Stimulated activated CD8-positive, alpha-beta memory T cell treated with anti-CD3 and anti-CD28 coated beads, Interleukin-15, amount 100 ng/mL, for 48 hours (primary cell): ENCODE results near the gene UBR7.
"Not testable (repeated sequence)": the region's sequence is repeated elsewhere in the genome, so short reads cannot be mapped to it uniquely, and the experiment has no call there.

Source experiments
- DNase-seq, 2 donors: peaks; one replicate each; pipeline ENCODE4 v3.0.0-alpha.2; 2020; ENCODE audit warnings: low read depth in 2 of 2

The UBR7 gene

DNA sequence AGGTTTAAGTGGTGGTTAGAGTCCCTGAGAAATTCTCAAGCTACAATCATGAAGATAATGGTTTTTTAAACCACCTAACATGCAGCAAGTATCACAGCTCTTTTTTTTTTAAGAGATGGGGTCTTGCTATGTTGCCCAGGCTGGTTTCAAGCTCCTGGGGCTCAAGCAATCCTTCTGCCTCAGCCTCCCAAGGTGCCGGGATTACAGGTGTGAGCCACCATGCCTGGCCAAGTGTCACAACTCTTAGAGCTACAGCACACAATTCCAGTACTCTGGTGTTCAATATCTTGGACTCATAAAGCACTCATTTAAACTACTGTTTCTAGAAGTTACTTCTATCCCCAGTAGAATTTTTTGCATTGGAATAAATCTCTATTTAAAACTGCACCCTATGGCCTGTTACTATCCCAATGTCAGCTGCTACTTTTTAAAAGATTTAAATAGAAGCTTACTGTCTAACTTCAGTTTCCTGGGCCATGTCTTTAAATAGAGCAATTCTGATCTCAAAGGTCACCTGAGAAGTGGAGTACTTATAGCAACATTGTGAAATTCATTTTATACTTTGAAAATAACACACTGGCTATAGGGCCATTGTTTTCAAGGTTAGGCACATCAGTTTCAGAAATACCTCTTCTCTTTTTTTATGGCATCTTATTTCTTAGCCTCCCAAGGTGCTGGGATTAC lies 11.6 kb upstream of the UBR7 start:
- no peak for DNase-seq

DNA sequence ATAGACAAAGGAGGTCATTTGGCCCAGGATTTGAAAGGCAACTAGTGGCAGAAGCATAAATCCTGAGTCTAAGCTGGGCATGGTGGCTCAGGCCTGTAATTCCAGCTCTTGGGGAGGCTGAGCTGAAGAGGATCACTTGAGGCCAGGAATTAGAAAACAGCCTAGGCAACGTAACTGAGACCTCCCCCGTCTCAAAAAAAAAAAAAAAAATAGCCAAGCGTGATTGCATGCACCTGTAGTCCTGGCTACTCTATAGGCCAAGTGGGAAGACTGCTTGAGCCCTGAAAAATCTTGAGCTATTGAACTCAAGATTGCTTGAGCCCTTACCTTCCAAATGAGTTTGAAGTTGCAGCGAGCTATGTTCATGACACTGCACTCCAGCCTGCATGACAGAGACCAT lies 8.0 kb upstream of the UBR7 start:
- no peak for DNase-seq

DNA sequence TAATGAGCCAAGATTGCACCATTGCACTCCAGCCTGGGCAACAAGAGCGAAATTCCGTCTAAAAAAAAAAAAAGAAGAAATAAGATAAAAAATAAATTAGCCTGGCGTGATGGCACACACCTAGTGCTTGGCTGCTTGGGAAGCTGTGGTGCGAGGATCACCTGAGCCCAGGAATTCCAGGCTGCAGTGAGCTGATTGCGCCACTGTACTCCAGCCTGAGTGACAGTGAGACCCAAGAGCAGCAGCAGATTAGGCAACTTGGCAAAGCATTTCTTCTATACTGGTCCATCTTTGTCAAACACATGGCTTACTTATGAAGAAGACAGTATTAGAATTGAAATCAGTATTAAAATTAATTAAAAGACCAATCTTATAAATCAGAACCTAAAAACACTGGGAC lies 6.5 kb upstream of the UBR7 start:
- DNase-seq: no peak

DNA sequence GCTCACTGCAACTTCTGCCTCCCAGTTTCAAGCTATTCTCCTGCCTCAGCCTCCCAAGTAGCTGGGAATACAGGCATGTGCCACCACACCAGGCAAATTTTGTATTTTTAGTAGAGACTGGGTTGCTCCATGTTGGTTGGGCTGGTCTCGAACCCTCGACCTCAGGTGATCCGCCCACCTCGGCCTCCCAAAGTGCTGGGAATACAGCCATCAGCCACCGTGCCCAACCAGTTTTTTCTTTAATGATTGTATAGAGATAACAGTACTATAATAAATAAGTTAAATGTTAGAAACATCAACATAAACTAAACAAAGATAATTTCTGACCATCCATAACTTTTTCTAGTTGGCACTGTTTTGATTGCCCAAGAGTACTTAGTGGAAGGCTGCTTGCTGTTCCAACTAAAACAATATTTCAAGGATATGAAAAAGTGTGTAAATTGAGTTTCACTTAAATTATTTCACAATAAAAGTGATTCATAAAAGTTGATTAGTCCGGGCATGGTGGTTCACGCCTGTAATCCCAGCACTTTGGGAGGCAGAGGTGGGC lies 5.8 kb upstream of the UBR7 start:
- DNase-seq: no peak

DNA sequence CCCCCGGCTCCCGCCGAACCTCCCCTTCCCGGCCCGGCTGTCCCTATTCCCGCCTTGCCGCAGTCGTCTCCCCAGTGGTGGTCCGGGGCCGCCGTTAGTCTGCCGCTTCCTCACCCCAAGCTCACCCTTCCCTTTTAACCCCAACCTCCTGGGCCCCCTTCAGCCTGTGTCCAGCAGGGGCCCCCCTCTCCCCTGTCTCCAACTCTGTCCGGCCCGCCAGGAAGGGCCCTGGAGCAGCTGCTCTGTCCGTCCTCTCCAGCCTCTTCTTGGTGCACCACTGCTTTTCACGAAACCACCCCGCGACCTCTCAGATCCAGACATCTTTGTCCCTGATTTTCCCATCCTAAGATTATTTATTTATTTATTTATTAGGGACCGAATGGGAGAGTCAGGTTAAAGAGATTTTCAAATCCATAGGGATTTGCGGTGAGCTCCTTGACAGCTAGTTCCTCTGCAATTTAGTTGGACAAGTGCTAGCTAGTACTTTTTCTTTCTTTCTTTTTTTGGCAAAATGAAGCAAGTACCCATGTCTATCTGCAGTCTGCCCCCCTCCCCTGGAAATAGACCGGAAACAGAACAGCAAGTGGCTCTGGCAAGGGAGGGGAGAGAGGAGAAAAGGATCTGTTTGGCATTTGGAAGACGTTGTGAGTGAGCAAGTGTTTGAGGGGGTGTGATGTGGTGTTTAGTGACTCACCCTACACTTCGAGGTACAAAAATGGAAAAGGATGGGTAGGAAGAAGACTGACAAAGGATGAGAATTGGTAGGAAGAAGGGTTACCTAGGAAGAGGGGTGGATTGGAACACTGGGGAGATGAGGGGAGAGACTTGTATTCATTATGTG lies 632 bp downstream of the UBR7 start:
- DNase-seq: no peak

DNA sequence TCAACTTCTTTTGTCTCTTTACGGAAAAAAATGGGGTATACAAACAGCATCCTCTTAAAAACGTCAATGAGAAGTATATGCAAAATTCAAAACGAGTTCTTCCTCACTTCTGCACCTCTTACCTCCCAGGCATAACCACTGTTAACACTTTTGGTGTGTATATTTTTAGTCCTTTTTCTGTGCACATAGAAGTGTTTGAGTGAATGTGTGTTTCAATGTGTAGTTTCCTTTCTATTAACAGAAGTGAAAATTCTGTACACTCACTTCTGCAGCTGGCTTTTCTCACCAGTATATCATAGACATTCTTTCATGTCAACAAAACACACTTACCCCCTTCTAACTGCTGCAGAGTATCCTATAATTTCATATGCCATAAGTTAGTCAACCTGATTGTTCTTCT lies 5.4 kb downstream of the UBR7 start:
- DNase-seq: no peak

- no peak for DNase-seq
These were observed 7.5 kb downstream of the UBR7 start for GRCh38 chr14:93214598-93214997.

DNA sequence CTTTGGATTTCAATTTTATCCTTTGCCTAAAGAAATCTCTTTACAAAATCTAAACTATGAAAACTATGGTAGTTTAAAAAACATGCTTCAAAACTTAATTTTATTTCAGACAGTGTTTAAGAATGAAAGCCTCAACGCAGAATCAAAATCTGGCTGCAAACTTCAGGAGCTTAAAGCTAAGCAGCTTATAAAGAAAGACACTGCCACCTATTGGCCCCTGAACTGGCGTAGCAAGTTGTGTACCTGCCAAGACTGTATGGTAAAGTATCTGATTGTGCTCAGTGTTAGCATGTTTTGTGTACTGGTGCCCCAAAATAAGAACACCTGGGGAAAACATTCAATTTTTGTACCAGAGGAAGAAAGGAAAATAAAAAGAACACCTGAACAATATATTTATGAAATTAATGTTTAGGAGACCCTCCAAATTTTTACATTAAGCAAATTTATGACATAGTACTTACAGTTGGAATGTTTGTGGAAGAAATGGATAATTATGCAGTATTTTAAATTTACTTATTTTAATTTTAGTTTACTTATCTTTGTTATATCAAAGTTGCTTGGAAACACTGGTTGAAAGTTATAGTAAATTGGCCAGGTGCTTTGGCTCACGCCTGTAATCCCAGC lies 12.2 kb downstream of the UBR7 start:
- no peak for DNase-seq

GRCh38 chr14:93220509-93220908 lies 13.5 kb downstream of the UBR7 start:
- DNase-seq: no peak

DNA sequence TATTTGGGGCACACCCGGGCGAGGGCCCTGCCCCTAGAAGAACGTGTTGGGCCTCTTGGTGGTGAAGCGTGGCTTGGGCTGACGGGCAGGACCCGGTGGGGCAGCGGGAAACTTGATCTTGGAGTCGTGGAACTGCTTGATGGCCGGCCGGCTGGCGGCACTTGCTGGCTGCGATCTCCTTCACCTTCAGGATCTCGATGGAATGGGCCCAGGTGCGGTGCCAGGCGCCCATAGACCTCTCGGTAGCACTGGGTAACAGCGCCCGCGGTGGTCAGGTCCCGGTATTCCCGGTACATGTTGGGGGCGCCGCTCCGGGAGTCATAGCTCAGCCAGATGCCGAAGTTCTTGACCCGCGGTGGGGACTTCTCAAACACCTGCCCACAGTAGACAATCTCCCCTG lies 16.5 kb downstream of the UBR7 start:
- DNase-seq: no peak

GRCh38 chr14:93228550-93228949 lies 21.5 kb downstream of the UBR7 start:
- no peak for DNase-seq

GRCh38 chr14:93230539-93230938 lies 23.5 kb downstream of the UBR7 start:
- DNase-seq: no peak

- no peak for DNase-seq
These were observed 24.3 kb downstream of the UBR7 start for GRCh38 chr14:93231129-93231979.

- DNase-seq: no peak
These were observed 25.1 kb downstream of the UBR7 start for GRCh38 chr14:93232159-93232558.

DNA sequence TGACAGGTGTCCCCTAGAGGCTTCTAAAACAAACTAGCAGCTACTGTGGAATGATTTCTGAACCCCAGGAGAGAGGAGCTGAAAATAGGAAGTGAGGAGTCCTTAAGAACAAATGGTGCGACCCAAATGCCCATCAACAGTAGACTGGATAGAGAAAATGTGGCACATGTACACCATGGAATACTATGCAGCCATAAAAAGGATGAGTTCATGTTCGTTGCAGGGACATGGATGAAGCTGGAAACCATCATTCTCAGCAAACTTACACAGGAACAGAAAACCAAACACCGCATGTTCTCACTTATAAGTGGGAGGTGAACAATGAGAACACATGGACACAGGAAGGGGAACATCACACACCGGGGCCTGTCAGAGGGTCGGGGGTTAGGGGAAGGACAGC lies 26.0 kb downstream of the UBR7 start:
- DNase-seq: not testable (repeated sequence)

DNA sequence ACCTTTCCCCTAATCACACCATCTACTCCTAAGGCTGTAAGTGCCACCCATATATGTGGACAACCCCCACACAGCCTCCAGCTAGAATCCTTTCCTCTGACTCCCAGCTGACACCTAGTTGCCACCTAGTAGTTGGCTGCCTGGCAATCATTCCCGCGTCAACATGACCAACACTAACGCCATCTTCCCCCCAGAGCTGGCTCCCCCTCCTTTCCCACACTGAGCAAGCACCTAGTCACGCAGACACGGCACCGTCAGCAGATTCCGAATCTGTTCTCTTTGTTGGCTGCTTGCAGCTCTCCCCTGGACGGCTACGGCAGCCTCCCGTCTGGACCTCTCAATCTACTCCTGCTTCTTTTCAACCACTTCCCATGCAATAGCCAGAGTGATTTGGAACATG lies 27.7 kb downstream of the UBR7 start:
- no peak for DNase-seq

- no peak for DNase-seq
These were observed 33.0 kb downstream of the UBR7 start for GRCh38 chr14:93239869-93240677.

DNA sequence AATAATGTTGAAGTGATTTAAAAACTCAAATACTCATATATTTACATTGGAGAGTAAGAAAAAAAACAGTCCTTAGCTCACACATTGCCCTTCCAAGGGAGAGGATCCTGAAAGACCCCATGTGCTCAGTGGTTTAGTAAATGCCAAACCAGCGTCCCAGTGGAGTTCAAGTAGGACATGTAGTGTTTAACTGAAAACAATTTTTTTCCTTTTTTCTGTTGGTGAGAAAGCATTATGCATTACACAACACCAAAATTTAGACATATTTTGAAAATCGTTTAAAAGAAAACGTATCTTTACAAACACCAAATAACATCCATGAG lies 33.6 kb downstream of the UBR7 start:
- no peak for DNase-seq

GRCh38 chr14:93245764-93246420 lies 38.8 kb downstream of the UBR7 start:
- no peak for DNase-seq

DNA sequence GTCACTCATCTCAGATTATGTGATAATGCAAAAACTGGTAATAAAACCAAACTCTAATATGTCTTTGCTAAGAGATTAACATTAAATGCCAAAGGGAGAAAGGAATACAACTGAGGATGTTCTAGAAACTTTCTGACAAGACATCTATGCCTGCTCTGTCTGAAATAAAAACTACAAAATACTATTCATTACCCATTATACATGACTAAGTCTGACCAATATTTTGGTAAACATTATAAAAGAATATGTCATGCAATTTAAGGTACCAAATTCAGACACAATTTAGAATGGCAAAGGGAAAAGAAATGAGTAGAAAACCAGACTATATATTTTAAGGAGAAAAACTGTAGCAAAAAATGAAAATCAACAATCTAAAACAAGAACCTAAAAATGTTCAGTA lies 39.5 kb downstream of the UBR7 start:
- no peak for DNase-seq
